Vagina (tissue), 2 donors: ENCODE results near the gene GSTO2. TPM values are rescaled to one million over a fixed set of nuclear protein-coding genes. Genes with fewer than 3 reads are reported as not detected.

Source experiments
- DNase-seq, 2 donors: peaks; one replicate each; pipeline ENCODE4 v3.0.0-alpha.2; 2017; ENCODE audit errors: extremely low spot score in 2 of 2
- H3K27ac ChIP-seq: fragments of 200-600 bp; sonication (generic); one replicate; pipeline ENCODE4 v1.5.1; 2019
- H3K27me3 ChIP-seq: fragments of 200-600 bp; sonication (generic); one replicate; pipeline ENCODE4 v1.5.1; 2019
- H3K36me3 ChIP-seq, 2 donors: fragments of 200-600 bp; sonication (generic); one replicate each; pipeline ENCODE4 v1.5.1; 2017 to 2019
- H3K4me1 ChIP-seq: fragments of 200-600 bp; sonication (generic); one replicate; pipeline ENCODE4 v1.5.1; 2019
- H3K4me3 ChIP-seq, 2 donors: fragments of 200-600 bp; sonication (generic); 1 replicate in 1 of 2; 2 replicates in 1 of 2; pipeline ENCODE4 v1.5.1; 2016 to 2019
- H3K9me3 ChIP-seq: fragments of 200-600 bp; sonication (generic); one replicate; pipeline ENCODE4 v1.5.1; 2019
- POLR2A ChIP-seq, 2 donors: fragments of 450-650 bp; IDR thresholded peaks; one replicate each; pipeline ENCODE4 v1.6.1; 2017; ENCODE audit warnings: antibody characterized with exemption in 2 of 2, mild to moderate bottlenecking in 2 of 2, moderate library complexity in 2 of 2
- POLR2AphosphoS5 ChIP-seq, 2 donors: sonication (generic); formaldehyde crosslinking; IDR thresholded peaks; one replicate each; pipeline ENCODE4 v1.9.0; 2017; ENCODE audit warnings: antibody characterized with exemption in 2 of 2, mild to moderate bottlenecking in 2 of 2, low read depth in 1 of 2; ENCODE audit not compliant: insufficient read depth in 1 of 2
- intact Hi-C: fragments of 100-400 bp; cut with DNase I; formaldehyde crosslinking; loops from one replicate; pipeline ENCODE4 v1.15.1; 2023
- total RNA-seq: library from RNA; depleted of rRNA; stranded (reverse); fragments of >200 nt; gene quantifications from one replicate; pipeline ENCODE4 v1.2.3, GENCODE V29; 2016
- TF ChIP-seq, protein P1 (sequence below), 3 experiments: fragments of 450-650 bp in 2 of 3; fragments of 200-600 bp in 1 of 3; sonication (generic) in 1 of 3; IDR thresholded peaks; one replicate each; pipeline ENCODE4 v1.5.1; 2017 to 2019; ENCODE audit warnings: antibody characterized with exemption in 3 of 3, mild to moderate bottlenecking in 2 of 3, moderate library complexity in 2 of 3

Gene GSTO2
- total RNA-seq, 1 donor from 2014 or later: 13.8 TPM

- DNase-seq: peak; percentile 86 to 95
- TF ChIP-seq POLR2A (IDR thresholded peaks at IDR 0.05) (no peak), POLR2AphosphoS5 (IDR thresholded peaks at IDR 0.05; ENCODE audit: insufficient read depth in 1 of 2, low read depth in 1 of 2) (peak in 1 of 2 donors; percentile 19)
- peaks cover 0 to 9% of the 10 kb centered on the region in 2 donors for H3K36me3 ChIP-seq
- H3K27ac ChIP-seq: peak overlapping the region; percentile 96
- no peaks in the 10 kb centered on the region for H3K9me3 ChIP-seq
- peaks cover 85% of the 10 kb centered on the region for H3K4me1 ChIP-seq
- intact Hi-C loops: loop anchor here (5.0 kb wide), 1 partner anchor 33 kb away; no protein-coding TSS in a partner anchor
- H3K4me3 ChIP-seq: peak overlapping the region in 1 of 2 donors; percentile 80
- no peaks in the 10 kb centered on the region for H3K27me3 ChIP-seq
These were observed 66.1 kb downstream of the GSTO2 start for GRCh38 chr10:104334965-104335650.

DNA sequence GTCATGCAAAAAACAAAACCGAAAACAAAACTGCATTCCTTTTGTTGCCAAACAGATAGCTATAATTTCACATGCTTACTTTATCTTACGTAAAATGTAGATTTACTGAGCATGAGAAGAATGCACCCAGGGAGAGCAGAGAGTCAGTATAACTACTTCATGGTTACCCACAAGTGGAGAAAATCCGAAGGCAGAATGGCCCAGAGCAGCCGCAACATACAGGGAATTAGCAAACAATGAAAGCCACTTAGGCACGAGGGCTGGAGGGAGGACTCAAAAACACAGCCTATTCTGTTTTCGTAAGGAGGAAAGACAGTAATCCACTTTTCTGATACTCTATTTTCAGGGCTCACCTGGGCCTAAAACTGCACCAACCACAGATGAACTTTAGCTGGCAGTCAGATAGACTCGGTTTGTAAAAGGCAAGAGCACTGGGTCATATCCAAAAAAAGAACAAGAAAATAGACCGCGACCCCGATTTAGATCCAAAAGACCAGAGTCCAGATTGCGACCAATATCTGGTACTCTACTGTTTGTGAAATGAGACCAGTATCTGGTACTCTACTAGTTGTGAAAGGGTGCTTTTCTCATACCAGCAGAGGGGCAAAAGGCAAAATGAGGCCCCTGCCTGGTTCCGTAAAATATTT, 68.0 kb downstream of the GSTO2 start:
- Histone ChIP-seq H3K4me3 (peak overlapping the region; percentile 80 to 87), H3K36me3 (peaks cover 0 to 9% of the 10 kb centered on the region in 2 donors), H3K4me1 (peaks cover 68% of the 10 kb centered on the region), H3K27ac (peak overlapping the region; percentile 96), H3K9me3 (no peaks in the 10 kb centered on the region), H3K27me3 (no peaks in the 10 kb centered on the region)
- DNase-seq: peak in 1 of 2 donors; percentile 84
- intact Hi-C loops: loop anchor here (5.0 kb wide), 1 partner anchor 35 kb away; no protein-coding TSS in a partner anchor
- TF ChIP-seq POLR2AphosphoS5 (IDR thresholded peaks at IDR 0.05; ENCODE audit: insufficient read depth in 1 of 2, low read depth in 1 of 2) (no peak), POLR2A (IDR thresholded peaks at IDR 0.05) (no peak)
- TF ChIP-seq, protein P1, sequence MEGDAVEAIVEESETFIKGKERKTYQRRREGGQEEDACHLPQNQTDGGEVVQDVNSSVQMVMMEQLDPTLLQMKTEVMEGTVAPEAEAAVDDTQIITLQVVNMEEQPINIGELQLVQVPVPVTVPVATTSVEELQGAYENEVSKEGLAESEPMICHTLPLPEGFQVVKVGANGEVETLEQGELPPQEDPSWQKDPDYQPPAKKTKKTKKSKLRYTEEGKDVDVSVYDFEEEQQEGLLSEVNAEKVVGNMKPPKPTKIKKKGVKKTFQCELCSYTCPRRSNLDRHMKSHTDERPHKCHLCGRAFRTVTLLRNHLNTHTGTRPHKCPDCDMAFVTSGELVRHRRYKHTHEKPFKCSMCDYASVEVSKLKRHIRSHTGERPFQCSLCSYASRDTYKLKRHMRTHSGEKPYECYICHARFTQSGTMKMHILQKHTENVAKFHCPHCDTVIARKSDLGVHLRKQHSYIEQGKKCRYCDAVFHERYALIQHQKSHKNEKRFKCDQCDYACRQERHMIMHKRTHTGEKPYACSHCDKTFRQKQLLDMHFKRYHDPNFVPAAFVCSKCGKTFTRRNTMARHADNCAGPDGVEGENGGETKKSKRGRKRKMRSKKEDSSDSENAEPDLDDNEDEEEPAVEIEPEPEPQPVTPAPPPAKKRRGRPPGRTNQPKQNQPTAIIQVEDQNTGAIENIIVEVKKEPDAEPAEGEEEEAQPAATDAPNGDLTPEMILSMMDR (IDR thresholded peaks at IDR 0.05): no peak

DNA sequence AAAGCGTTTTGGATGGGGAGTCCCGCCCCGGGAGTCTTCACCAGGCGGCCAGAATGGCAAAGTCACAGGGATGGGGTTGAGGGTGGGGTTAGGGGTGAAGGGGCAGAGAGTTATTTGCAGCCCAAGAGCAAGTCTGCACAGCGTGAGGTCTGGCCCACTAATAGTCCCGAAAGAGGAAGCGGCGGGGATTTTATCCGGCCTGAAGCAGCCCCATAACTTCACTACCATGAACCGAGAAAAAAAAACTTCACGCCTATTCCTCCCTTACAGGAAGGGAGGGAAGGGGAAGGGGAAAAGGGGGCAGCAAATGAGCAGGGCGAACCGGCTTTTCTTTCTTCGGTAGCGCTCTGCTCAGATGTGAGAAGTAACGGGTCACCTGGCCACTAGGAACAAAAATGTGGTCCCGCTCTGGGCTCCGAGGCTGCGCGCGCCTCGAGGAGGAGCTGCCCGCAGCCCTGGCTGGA, 68.6 kb downstream of the GSTO2 start:
- Histone ChIP-seq H3K9me3 (no peaks in the 10 kb centered on the region), H3K4me1 (peaks cover 62% of the 10 kb centered on the region), H3K27me3 (no peaks in the 10 kb centered on the region), H3K4me3 (peak overlapping the region; percentile 80 to 87), H3K27ac (peak overlapping the region; percentile 96), H3K36me3 (peaks cover 0 to 9% of the 10 kb centered on the region in 2 donors)
- peak; percentile 72 to 89 for DNase-seq
- TF ChIP-seq POLR2AphosphoS5 (IDR thresholded peaks at IDR 0.05; ENCODE audit: insufficient read depth in 1 of 2, low read depth in 1 of 2): no peak
- TF ChIP-seq POLR2A (IDR thresholded peaks at IDR 0.05): peak in 1 of 2 donors; percentile 25
- intact Hi-C loops: loop anchor here (5.0 kb wide), 1 partner anchor 35 kb away; no protein-coding TSS in a partner anchor

DNA sequence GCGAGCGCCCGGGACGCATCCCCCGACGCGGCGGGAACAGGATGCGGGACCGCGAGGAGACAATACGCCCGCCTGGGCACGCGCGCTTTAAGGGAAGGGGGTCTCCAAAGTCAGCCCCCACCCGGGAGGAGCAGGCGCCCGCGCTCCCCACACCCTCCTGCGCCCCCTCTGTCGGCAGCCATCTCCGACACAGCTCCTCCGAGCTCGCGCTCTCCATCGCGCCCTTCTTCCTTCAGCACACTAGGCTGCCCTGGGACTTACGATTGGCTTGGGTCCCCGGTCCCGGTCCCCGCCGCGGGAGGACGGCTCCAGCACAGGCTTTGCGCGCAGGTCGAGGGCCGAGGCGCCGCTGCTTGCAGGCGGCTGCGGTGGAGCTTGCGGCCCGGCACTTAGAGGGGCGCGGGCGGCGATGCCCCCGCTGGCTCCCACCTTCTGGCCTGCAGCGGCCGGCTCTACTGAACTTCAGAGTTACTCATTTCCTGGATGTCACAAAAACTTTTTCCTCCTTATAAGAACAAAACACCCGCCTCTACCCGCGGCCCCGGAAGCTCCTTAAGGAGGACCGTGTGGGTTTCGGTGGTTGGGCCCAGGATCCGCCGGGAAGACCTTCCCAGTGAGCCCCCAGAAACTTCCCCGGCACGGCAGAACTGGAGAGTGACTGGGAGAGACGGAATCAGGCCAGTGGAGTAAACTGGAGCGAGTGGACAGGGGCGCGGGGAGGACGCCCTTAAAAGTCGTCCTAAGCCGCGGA, 69.2 kb downstream of the GSTO2 start, which contains the start of gene ITPRIP:
ITPRIP (minus strand) TSS at position 481 of the 751 bp plus-strand sequence. CDS start 22,414 bp downstream, outside the sequence.
- peaks cover 56% of the 10 kb centered on the region for H3K4me1 ChIP-seq
- TF ChIP-seq POLR2AphosphoS5 (IDR thresholded peaks at IDR 0.05; ENCODE audit: insufficient read depth in 1 of 2, low read depth in 1 of 2): peak; percentile 76 to 92
- TF ChIP-seq, protein P1 (IDR thresholded peaks at IDR 0.05): no peak
- TF ChIP-seq POLR2A (IDR thresholded peaks at IDR 0.05): peak in 1 of 2 donors; percentile 98
- H3K4me3 ChIP-seq: peak within 1 kb of the TSS; percentile 80 to 87
- peak; percentile 96 to 97 for DNase-seq
- no peaks in the 10 kb centered on the region for H3K27me3 ChIP-seq
- peaks cover 0 to 9% of the 10 kb centered on the region in 2 donors for H3K36me3 ChIP-seq
- H3K9me3 ChIP-seq: no peaks in the 10 kb centered on the region
- intact Hi-C loops: loop anchor here (5.0 kb wide), 1 partner anchor 36 kb away; no protein-coding TSS in a partner anchor
- H3K27ac ChIP-seq: peak within 1 kb of the TSS; percentile 96

DNA sequence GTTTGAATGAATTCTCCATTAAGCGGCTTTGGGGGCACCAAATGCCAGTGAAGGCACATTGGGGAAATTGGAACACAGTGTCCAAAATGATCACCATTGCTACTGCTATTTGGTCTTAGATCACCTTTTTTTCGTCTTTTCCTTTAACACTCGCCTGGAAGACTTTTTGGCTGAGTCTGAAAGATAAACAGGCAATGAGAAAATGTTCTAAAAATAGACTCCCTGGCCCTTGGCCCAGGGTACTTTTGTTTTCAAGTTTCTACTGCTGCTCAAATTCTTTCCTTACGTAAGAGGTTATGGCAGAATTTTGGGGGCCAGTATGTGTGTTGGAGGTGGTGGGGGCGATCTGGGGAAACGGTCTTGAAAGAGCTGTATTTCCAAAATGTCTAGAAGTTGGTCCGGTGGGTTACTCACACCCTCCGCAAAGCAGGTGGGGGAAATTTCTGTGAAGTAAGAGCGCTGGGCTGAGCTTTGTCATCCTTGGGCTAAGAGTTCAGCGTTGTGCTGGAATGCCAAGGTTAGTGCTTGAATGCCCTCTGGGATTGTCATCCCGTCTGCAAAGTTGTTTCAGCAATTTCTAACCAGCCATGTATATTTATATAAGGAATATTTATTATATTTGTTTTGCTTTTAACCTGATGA, 70.6 kb downstream of the GSTO2 start:
- Histone ChIP-seq H3K27ac (peak overlapping the region; percentile 96), H3K9me3 (no peaks in the 10 kb centered on the region), H3K4me3 (peak overlapping the region; percentile 80 to 87), H3K27me3 (no peaks in the 10 kb centered on the region), H3K36me3 (peaks cover 0 to 3% of the 10 kb centered on the region in 2 donors), H3K4me1 (peaks cover 41% of the 10 kb centered on the region)
- DNase-seq: peak in 1 of 2 donors; percentile 91
- intact Hi-C loops: loop anchor here (5.0 kb wide), 1 partner anchor 37 kb away; no protein-coding TSS in a partner anchor
- TF ChIP-seq, protein P1 (IDR thresholded peaks at IDR 0.05): no peak
- peak in 1 of 2 donors; percentile 84 for TF ChIP-seq POLR2AphosphoS5 (IDR thresholded peaks at IDR 0.05; ENCODE audit: insufficient read depth in 1 of 2, low read depth in 1 of 2)
